Measurements from ENCODE around the gene ENTPD2. TPM values are rescaled to one million over a fixed set of nuclear protein-coding genes. Genes with fewer than 3 reads are reported as not detected.

ENTPD2 gene
- total RNA-seq, 2 donors from 2014 or later, result 9.8 to 10.9 TPM

DNA sequence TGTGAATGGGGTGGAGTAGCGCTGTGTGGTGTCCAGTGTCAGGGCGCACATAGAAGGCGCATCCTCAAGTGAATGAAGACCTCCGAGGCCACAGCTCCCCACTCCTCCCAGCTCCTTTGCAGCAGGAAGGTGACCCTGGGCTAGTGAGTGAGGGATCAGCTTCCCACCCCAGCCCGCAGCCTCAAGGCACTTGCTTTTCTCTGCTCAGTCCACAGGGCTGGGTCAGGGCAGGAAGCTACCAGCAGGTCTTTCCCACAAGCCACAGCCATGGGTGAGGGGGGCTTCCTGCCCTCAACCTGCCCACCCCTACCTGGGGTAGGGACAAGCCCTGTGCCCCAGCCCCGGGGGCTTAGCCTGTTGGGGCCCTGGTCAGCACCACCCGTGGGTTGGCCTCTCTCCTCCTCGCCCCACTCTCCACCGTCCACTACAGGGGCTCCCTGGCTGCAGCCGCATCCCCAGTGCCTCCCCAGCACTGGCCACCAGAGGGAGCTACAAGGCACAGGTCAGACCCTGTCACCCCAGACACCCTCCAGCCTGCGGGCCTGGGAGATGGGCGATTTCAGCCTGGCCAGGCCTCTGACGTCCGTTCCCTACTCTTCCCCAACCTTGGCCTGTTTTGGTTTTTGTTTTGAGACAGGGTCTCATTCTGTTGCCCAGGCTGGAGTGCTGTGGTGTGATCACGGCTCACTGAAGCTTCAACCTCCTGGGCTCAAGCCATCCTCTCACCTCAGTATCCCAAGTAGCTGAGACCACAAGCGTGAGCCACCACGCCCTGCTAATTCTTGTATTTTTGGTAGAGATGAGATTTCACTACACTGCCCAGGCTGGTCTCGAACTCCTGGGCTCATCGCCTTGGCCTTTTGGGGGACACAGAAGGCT lies 24.6 kb downstream of the ENTPD2 start:
- H3K27ac ChIP-seq, result no peak overlapping the region
- H3K4me1 ChIP-seq (replicated peaks), result peaks cover 32% of the 10 kb centered on the region
- TF ChIP-seq POLR2AphosphoS5 (IDR thresholded peaks at IDR 0.05) (no peak), POLR2A (IDR thresholded peaks at IDR 0.05) (no peak)
- TF ChIP-seq, protein P1, sequence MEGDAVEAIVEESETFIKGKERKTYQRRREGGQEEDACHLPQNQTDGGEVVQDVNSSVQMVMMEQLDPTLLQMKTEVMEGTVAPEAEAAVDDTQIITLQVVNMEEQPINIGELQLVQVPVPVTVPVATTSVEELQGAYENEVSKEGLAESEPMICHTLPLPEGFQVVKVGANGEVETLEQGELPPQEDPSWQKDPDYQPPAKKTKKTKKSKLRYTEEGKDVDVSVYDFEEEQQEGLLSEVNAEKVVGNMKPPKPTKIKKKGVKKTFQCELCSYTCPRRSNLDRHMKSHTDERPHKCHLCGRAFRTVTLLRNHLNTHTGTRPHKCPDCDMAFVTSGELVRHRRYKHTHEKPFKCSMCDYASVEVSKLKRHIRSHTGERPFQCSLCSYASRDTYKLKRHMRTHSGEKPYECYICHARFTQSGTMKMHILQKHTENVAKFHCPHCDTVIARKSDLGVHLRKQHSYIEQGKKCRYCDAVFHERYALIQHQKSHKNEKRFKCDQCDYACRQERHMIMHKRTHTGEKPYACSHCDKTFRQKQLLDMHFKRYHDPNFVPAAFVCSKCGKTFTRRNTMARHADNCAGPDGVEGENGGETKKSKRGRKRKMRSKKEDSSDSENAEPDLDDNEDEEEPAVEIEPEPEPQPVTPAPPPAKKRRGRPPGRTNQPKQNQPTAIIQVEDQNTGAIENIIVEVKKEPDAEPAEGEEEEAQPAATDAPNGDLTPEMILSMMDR (IDR thresholded peaks at IDR 0.05), result peak; percentile 63 to 82 (median 72)
- intact Hi-C loops (cut with DNase I), result no loop called here
- H3K9me3 ChIP-seq, result no peaks in the 10 kb centered on the region
- no peaks in the 10 kb centered on the region for H3K36me3 ChIP-seq
- peak; percentile 53 for DNase-seq (ENCODE audit: low spot score)
- 40% methylated on average over 19 of the region's 19 CpGs for WGBS
- H3K4me3 ChIP-seq, result peak overlapping the region in 1 of 2 donors; percentile 52
- no peaks in the 10 kb centered on the region for H3K27me3 ChIP-seq (replicated peaks; ENCODE audit: insufficient read depth)

DNA sequence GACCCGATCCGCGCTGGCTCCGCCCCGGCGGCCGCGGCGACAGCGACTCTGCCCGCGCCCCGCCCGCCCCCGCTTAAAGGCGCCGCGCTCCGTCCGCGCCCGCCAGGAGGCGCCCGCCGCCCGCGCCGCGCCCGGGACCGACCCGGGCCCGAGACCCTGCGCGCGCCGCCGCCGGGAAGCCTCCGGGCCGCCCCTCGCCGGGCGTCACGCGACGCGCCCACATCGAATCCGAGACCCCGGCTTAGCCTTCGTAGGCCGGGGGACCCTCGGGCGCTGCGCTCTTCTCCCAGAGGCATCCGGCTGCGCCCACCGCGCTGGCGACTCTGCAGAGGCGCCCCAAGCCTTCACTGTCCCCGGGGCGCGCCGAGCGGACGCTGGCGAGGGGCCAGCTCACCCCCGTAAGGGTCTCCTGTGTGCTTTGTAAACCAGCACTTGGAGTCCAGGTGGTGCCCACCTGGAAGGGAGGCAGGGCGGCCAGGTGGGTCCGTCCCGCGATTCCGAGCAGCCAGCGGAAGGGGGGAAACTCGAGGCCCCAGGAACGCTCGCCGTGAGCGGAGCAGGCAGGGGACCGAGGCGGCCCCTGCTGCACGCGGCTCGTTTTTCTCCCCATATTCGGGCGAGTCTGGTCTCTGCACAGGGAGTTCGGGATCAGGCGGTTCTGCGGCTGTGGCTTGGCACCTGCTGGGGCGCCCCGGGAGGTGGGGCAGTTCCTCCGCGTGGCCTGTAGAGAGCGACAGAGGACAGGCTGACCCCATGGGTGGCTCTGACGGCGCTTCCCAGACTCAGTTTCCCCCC lies 25.4 kb downstream of the ENTPD2 start:
- Histone ChIP-seq H3K36me3 (no peaks in the 10 kb centered on the region), H3K4me3 (peak overlapping the region; percentile 51 to 52), H3K27me3 (replicated peaks; ENCODE audit: insufficient read depth) (no peaks in the 10 kb centered on the region), H3K9me3 (no peaks in the 10 kb centered on the region), H3K4me1 (replicated peaks) (peaks cover 32% of the 10 kb centered on the region), H3K27ac (peak overlapping the region; percentile 50 to 60)
- WGBS, result under 1% methylated on average over 51 of the region's 98 CpGs
- TF ChIP-seq POLR2AphosphoS5 (IDR thresholded peaks at IDR 0.05), result peak; percentile 9
- TF ChIP-seq POLR2A (IDR thresholded peaks at IDR 0.05), result no peak
- TF ChIP-seq, protein P1 (IDR thresholded peaks at IDR 0.05), result peak in 3 of 4 experiments; percentile 8 to 65 (median 48)
- intact Hi-C loops (cut with DNase I), result no loop called here
- DNase-seq (ENCODE audit: low spot score), result peak; percentile 58

DNA sequence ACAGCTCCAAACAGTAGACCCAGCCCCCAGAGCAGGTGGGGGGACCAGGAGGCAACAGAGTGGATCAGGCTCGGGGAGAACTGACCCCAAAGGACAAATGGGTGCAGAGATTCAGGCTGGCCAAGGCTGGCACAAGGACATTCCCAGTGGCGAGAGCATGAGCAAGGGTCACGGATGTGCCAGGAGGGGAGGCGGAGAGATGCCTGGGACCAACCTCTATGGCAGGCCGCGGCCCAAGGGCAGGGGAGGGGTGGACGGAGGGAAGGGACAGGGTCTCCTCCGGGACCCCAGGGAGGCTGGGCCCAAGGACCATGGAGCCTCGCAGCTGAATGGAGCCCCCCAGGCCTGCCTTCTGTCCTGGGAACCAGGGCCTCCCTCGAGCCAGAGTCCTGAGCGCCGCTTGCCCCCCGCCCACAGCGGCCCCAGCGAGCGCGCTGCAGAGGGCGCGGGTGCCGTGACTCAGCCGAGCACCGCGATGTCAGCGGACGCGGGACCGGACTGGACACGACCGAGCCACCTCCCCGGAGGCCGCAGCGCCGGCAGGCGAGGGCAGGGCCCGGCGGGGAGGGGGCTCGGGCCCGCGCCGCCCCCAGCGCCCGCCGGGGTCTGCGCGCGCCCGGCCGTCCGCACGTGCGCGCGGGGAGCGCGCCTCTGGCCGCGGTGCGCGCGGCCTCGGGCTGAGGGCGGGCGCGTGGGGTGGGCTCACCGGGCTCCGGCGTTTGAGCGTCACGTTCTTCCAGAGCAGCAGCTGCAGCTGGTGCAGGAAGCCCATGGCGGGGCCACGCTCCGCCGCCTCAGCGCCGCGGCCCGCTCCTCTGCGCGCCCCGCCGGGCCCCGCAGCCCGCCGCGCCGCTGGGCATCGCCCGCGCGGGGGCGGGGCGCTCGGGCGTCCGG lies 26.2 kb downstream of the ENTPD2 start, which contains the start of gene ABCA2:
TSS of gene ABCA2 (minus strand) at position 869 of the 894 bp plus-strand sequence. CDS start at position 772, 97 bp downstream.
- Histone ChIP-seq H3K27ac (peak within 1 kb of the TSS; percentile 50 to 60), H3K4me1 (replicated peaks) (peaks cover 32% of the 10 kb centered on the region), H3K36me3 (no peaks in the 10 kb centered on the region), H3K4me3 (peak within 1 kb of the TSS; percentile 51 to 52), H3K9me3 (no peaks in the 10 kb centered on the region), H3K27me3 (replicated peaks; ENCODE audit: insufficient read depth) (no peaks in the 10 kb centered on the region)
- DNase-seq (ENCODE audit: low spot score), result no peak
- TF ChIP-seq POLR2A (IDR thresholded peaks at IDR 0.05), result no peak
- TF ChIP-seq, protein P1 (IDR thresholded peaks at IDR 0.05), result no peak
- no peak for TF ChIP-seq POLR2AphosphoS5 (IDR thresholded peaks at IDR 0.05)
- 2% methylated on average over 83 of the region's 95 CpGs for WGBS
- intact Hi-C loops (cut with DNase I), result no loop called here

DNA sequence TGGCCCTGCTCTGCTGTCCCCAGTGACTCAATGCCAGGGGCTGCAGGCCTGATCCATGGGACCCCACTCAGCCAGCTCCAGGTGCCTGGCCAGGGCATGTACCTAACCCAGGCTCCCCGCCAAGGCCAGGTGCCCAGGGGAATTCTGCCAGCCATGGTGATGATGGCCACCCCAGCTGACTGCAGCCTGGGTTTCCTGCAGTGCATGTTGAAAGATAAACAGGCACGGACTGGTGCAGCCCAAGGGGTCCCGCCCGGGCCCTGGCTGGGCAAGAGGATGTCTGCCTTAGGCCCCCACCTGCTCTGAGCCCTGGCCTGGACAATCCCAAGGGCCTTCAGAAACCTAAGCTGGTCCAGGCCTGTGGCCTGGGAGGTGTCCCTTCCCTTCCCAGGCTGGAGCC lies 27.0 kb downstream of the ENTPD2 start:
- no peak for DNase-seq (ENCODE audit: low spot score)
- 63% methylated on average over 4 of the region's 4 CpGs for WGBS
- Histone ChIP-seq H3K27me3 (replicated peaks; ENCODE audit: insufficient read depth) (no peaks in the 10 kb centered on the region), H3K36me3 (no peaks in the 10 kb centered on the region), H3K9me3 (no peaks in the 10 kb centered on the region), H3K27ac (peak overlapping the region in 1 of 2 donors; percentile 33), H3K4me3 (peak overlapping the region; percentile 39 to 51), H3K4me1 (replicated peaks) (peaks cover 32% of the 10 kb centered on the region)
- TF ChIP-seq, protein P1 (IDR thresholded peaks at IDR 0.05), result no peak
- TF ChIP-seq POLR2AphosphoS5 (IDR thresholded peaks at IDR 0.05) (no peak), POLR2A (IDR thresholded peaks at IDR 0.05) (no peak)
- intact Hi-C loops (cut with DNase I), result no loop called here
